OCI-LY3 (cell line): ENCODE measurements around the gene TTLL11.

Experiments
- EZH2phosphoT487 ChIP-seq: fragments of 200-600 bp; shearing (Covaris generic); IDR thresholded peaks from 2 replicates; pipeline ENCODE4 v1.6.1; 2018; ENCODE audit warnings: antibody characterized with exemption, mixed run types, low read depth
- TF ChIP-seq, protein P1 (sequence below): fragments of 200-600, 300-600 bp; sonication (generic); IDR thresholded peaks from 2 replicates; pipeline ENCODE4 v1.5.1; 2014; ENCODE audit warnings: antibody characterized with exemption, low read length, low read depth

GRCh38 chr9:122040561-122041242 lies 52.4 kb downstream of the TTLL11 start:
- TF ChIP-seq, protein P1, sequence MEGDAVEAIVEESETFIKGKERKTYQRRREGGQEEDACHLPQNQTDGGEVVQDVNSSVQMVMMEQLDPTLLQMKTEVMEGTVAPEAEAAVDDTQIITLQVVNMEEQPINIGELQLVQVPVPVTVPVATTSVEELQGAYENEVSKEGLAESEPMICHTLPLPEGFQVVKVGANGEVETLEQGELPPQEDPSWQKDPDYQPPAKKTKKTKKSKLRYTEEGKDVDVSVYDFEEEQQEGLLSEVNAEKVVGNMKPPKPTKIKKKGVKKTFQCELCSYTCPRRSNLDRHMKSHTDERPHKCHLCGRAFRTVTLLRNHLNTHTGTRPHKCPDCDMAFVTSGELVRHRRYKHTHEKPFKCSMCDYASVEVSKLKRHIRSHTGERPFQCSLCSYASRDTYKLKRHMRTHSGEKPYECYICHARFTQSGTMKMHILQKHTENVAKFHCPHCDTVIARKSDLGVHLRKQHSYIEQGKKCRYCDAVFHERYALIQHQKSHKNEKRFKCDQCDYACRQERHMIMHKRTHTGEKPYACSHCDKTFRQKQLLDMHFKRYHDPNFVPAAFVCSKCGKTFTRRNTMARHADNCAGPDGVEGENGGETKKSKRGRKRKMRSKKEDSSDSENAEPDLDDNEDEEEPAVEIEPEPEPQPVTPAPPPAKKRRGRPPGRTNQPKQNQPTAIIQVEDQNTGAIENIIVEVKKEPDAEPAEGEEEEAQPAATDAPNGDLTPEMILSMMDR, result no peak
- no peak for TF ChIP-seq EZH2phosphoT487
